HG02943 (cell line): ENCODE results near the gene CDKN1C.

ENCODE experiments used
- ATAC-seq: cut with Tn5 transposase; IDR thresholded peaks from one replicate; pipeline ENCODE4 v1.9.1; 2021; ENCODE audit warnings: mild to moderate bottlenecking, low read depth, moderate library complexity; ENCODE audit not compliant: unreplicated experiment

CDKN1C gene

DNA sequence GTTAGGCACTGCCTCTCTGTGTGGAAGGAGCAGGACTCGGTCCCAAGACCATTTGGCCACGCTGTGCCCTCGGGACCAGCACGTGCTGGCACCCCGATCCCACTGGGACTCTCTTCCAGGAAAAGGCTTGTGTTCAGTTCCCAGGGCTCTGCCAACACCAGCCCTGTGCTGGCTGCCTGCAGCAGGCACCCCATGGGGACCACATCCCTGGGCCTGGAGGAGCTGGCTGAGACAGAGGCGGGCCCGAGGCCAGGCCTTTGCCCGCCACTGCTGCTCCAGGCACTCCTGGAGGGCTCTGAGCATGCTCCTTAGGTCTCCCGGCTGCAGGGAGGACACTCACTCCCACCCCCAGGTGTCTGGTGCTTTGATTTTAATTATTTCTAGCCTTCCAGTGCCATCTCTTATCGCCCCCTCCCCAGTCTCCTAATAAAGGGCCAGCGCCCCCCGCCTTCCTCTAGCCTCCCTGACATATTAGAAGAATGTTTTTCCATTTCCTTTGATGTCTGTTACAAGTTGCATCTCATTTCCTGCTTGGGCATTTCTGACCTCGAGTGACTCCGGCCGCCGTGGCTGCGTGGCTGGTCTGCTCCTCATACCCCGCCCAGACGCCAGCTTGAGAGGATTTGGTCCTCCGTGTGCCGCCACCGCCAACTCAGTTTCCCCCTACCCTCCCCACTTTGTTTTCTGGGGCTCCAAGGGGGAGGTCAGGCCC, 14.4 kb downstream of the CDKN1C start:
- no peak for ATAC-seq

DNA sequence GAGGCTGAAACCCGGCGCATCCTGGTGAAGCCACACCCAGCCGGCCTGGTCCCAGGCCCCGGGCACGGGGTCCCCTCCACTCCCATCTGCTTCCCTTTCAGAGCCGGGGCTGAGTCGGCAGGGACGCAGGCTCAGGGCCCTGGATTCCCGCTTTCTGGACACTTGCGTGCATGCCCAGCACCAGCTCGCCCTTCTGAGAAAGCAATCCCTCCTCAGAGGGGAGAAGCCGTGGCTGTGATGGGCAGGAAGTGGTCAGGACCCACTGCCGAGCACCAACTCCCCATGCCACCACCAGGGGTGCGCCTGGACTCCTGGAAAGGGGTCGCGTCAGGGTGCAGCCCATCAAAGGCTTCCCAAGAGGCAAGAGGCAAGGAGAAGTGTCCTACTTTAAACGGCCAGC, 15.1 kb downstream of the CDKN1C start:
- no peak for ATAC-seq

DNA sequence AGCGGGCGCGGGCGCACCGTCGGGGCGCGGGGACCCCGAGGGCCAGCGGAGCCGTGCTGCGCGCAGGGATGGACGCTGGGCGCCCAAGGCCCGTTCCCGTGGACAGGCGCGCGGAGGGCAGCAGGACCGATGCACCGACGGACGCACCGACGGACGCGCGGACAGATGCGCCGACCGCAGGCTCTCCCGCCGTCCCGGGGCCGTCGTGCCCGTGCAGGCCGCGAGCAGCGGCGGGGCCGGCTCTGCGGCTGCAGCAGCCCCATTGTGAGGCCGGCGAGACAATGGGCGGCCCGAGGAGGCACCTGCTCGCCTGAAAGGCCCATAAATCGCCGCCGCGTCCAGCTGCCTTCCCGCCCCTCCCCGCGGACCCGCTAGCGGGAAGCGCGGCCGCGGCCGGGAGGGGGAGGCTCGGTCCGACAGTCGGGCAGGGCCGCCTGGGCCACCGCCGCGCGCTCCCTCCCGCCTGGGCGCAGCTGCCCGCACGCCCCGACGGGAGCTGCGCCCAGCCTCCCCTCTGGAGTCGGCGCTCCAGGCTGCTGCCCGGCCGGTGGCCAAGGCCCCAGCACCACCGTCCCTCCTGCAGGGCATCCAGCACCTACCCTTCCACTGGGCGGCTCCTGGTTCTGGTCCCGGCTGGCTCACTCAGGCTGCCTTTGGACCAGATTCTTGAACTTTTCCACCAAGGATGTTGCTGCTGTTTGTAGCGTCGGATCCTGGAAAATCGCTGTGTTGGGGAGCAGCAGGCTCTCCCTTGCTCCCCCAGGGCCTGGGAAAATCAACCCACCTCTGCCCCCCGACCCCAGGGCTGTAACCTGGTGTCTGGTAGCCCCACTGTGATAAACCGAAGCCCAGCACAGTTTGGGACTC, 15.8 kb downstream of the CDKN1C start:
- ATAC-seq, result no peak

DNA sequence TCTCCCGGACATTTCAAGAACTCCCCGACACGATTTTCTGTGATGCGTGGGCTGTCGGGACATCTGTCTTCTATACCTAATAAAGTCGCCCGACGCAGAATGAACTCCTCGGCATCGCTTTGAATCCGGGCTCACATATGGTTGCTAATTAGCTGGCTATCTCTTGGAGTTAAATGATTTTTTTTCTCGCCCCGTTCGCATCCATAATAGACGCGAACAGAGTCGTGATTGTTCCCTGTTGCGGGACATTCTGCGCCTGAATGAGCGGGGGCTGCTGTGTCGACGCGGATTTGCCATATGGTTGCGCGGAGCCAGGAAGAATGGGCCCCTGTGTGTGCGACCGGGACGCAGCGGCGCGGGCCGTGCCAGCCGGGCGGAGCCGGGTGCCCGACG, 16.4 kb downstream of the CDKN1C start:
- ATAC-seq, result no peak

DNA sequence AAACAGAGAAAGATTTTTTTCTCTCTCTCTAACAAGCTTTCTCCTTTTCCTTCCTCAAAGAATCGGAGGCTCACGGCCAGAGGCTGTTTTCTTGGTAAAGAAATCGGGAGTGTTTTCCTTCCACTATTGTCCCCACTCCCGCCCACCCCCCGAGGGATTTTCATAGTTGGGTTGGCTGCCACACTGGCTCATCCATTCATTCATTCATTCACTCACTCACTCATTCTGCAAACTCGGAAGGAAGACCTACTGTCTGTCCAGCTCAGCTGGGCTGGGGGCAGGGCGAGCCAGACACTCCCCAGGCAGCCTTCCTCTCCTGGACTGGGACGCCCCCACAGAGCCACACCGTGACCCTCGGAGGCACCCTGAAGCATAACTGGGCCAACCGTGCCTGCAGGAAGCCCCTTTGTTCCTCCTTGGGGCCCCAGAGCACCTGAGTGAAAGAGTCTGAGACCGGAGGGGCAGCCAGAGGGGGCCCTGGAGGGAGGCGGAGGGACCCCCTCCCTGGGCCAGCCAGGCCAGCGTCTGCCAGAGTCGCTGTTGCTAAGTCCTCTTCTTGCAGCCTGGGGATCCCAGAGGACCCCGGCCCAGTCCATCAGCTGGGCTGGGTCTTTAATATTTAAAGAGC, 17.0 kb downstream of the CDKN1C start:
- no peak for ATAC-seq

DNA sequence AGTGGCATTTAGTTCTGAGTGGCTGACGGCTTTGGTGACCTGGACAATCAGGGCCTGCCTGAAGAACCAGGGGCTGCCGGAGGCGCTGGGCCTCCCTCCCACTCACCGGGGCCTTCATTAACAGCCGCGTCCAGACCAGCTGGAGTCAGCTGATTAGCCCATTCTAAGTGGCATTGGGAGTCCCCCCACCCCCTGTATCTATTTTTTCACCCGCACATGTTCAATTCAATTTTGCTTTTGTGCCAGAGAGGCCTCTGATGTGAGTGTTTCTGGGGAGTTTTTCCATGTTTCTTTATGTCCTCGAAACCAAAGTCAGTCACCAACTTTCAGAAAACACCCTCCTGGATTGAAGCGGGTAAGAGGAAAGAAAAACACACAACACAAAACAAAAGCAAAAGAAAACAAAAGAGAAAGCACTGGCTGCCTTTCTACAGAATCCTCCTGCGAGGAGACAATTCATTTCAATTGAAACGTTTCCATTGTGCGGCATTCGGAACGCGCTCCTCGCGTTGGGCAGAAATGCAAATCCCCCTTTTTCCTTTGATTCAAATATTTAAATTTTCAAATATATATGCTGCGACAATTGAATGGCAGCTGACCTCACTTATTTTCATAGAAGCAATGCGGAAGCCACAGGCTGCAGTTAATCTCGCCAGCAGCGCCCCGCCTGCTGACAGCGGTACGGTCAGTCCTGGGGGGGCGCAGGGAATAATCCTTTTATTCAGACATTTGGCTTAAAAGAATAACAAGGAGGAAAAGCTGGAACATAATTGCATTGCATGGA, 17.7 kb downstream of the CDKN1C start:
- no peak for ATAC-seq

DNA sequence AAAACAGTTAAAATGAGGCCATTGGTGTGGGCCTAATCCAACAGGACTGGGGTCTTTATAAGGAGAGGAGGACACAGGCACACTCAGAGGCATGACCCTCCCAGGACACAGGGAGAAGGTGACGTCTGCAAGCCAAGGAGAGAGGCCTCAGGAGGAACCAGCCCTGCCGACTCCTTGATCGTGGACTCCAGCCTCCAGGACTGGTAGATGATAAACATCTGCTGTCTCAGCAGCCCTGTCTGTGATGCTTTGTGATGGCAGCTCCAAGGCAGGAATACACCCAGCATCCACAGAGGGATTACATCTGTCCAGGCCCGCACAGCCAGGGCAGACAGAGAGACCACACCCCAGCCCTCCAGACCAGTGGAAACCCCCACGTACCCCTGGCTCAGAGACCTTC, 18.4 kb downstream of the CDKN1C start:
- no peak for ATAC-seq

DNA sequence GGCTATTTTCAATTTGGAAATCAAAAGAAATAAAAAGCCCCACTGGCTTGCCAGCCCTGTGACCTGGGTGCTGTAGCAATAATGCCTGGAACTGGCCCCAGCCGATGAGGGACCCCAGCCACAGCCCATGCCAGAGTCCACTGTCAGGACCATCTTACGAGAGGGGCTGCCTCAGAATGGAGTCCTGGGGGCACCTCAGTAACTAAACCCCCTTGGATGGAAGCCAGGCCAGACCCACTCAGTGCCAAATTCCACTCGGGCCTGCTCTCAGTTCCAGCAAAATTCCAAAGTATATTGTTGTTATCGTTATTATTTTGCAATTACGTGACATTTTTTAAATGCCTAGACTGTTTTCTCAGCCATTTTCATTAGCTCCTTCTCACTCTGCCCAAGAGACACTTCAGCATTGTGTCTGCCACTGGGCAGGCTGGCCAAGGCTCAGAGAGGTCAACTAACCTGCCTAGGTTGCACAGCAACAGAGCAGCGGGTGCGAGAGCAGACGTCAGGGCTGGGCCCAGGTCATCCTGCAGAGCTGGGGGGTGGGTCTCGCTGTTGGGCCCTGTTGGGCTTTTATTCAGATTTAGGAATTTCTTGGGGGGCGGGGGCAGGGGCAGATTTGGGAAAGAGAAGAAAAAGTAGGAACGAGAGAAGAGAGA, 19.5 kb downstream of the CDKN1C start:
- ATAC-seq, result no peak

DNA sequence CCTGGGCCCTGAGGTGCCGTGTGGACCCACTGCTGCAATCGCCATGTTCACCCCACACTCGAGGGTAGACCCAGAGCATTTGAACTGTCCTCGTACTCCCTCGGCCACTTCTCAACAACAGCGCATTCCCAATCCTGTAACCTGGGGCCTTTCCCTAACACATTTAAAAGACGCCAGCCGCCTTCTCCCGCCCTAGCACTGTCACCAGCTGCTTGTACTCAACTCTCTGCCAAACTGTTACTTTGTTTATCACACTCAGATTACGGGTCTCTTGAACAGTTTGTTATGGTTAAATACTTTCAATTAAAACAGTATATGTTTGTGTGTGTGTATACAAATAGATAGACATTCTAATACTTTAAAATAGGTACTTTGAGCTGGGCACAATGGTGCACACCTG, 20.7 kb downstream of the CDKN1C start:
- ATAC-seq, result no peak

DNA sequence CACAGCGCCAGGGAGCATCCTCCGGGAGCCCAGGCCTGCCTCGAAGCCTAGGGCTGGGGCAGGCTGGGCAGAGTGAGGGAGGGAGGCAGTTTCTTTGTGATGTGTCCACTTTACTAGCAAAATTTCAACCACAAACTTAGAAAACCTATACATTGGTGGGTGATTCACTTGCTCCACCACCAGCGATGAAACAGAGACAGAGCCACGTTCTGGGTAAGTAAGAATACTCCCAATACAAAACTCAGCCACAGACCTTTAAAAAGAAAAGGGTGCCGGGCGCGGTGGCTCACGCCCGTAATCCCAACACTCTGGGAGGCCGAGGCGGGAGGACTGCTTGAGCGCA, 22.3 kb downstream of the CDKN1C start:
- no peak for ATAC-seq

DNA sequence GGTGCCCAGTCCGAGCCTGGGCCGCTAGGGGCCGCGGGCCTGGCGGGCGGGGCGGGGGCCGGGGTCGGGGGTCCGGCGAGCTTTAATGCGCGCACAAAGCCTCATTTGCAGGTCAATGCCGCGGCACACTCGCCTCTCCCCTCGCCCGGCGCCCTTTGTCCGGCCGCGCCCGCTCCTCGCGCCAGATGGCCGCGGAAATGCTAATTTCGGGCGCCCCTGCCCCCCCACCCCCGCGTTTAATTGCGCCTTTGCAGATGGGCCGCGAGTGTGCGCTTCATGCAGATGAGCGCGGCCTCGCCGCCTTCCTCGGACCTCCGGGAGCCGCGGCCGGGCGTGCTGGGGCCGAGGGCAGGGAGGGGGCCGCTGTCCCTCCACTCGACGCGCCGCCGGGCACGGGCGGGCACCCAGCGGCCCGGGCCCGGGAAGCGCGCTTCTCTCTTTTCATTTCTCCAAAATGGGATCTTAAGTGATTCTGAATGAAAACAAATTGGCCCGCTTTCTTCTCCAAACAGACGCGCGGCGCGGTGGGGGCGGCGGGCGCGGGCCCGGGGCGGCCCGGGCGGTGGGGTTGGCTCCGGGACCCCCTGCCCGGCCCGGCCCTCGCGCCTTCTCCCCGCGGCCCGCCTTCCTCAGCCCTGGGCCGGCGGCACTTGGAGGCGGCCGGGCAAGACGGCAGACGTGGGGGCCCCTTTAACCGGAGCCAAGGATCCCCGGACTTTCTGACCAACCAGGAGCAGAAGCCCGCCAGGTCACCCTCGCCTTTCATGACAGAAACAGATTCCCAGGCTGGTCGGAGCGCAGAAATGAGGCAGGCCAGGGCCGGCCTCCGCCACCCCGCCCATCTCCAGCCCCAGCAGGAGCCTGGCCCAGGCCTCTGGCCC, 22.9 kb downstream of the CDKN1C start:
- no peak for ATAC-seq

DNA sequence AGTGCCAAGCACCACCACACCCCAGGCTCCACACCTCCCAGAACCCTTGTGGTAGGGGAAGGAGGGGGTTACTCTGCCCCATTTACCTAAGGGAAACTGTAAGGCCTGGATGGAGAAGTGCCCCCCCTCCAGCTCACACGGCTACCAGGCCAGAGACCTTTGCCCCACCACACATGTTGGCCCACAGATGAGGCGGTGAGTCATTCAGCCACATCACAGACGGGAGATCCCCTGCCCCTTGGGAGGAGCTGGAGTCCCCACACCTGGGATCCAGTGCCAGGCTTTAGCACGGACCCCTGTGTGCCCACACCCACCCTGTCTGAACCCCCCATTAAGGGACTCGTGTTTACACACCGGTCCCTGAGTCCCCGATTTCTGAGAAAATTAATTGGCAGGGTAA, 24.9 kb downstream of the CDKN1C start:
- ATAC-seq, result no peak

DNA sequence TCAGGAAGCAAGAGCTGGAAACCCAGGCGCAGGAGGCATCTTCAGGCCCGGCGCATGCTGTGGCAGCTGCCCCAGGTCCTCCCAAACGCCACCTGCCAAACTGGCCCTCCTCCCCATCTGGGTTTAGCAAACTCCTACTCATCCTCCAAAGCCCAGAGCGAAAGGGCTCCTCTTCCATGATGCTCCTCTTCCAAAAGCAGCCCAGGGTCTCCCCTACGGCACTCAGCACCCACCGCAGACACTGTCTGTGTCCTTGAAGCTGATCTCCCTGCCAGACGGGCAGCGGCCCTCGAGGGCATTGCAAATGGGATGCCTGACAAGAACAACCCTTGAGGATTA, 25.9 kb downstream of the CDKN1C start:
- no peak for ATAC-seq

DNA sequence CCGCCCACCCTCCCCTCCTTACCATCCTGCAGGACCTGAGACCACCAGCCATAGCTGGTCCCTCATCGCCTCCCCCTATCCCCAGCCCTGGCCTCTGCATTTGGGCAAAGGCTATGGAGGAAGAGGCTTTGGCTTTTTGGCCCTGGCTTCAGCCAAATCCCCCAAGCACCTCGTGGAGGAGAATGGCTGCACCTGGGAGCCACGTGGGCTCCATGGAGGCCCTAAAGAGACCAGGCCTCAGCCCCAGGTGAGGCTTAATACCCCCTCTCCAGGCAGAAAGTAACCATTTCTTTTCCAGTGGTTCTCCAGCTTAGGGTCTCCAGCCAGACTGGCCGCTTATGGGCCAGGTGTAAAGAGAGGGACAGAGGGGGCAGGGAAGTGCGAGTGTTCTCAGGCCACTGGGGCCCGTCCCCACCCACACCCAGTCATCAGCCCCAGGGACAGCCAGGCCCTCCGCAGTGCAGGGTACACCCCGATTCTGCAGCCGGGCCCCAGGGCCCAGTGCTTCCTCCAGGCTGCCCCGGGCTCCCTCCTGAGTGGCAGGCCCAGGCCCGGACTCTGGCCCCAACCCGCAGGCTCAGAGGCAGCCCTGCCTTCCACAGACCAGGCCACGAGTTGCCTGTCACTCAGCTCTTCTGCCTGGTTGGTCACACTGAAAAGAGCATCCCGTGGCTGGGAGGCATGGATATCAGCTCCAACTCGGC, 26.4 kb downstream of the CDKN1C start:
- no peak for ATAC-seq

DNA sequence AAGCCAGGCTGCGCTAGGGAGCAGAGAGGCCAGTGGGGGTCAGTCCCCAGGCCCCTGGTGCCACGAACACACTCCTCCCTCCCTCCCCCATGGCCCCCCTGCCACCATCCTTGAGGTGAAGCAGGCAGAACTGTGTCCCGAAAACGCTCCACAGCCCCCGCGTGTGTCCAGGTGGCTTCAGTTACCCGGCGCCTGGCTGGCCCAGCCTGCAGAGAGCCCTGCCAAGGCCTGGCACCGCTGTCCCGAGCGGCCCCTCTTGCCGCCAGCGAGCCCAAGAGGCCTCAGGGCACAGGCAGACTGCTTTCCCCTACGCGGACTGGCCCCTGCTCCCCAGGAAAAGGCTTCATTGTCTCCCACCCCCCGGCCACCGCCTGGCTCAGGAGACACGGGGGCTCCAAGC, 27.7 kb downstream of the CDKN1C start:
- ATAC-seq, result no peak

DNA sequence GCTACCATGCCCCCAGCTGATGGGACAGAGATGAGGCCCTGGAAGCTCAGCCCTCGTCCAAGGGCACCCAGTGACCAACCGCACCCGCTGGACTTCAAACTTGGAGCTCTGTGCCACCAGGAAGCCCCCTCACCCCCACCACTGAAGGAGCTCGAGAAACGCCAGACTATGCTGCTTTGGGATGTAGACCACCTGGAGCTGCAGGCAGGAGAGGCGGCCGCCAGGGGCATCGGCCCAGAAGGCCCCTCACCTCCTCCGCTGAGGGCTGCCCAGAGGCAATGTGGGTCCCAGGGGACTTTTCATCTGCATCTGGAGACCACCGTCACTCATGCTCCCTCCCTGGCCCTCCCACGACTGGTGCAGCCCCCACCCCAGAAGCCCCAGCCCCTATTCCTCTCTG, 28.3 kb downstream of the CDKN1C start:
- ATAC-seq, result no peak

DNA sequence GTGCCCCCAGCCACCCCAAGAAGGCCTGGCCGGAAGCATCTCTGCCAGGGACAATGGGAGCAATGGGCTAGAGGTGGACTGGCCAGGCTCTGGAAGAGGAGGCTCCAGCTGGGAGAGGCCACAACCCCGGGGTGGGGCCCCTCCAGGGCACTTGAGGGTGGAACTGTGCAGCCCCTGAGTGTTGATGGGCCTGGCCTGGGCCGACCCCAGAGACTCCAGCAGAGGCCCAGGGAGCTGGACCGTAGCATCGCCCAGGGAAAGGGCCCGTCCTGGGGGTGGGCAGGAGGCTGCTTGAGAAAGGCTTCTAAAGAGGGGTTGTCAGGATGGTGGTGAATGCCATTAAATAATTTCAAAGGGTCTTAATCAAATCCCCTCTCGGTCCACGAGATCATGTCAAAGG, 30.4 kb downstream of the CDKN1C start:
- no peak for ATAC-seq

DNA sequence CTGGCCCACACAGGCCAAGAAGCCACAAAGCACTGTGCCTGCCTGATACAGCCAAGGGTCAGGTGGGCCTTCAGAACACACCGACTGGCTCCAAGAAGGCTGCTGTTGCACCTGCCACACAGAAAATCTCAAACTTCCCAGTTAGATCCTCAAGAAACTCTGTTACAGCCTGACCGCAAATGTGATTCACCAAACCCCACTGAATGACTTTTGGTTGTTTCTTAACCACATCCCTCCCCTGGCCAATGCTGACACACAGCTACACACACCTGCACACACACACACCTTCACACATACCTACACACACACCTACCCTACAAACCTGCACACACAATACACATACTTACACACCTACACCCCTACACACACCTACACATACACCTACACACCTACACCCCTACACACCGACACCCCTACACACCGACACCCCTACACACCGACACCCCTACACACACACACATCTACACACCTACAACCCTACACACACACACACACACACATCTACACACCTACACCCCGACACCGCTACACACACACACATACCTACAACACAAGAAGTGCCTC, 31.5 kb downstream of the CDKN1C start:
- ATAC-seq, result no peak

DNA sequence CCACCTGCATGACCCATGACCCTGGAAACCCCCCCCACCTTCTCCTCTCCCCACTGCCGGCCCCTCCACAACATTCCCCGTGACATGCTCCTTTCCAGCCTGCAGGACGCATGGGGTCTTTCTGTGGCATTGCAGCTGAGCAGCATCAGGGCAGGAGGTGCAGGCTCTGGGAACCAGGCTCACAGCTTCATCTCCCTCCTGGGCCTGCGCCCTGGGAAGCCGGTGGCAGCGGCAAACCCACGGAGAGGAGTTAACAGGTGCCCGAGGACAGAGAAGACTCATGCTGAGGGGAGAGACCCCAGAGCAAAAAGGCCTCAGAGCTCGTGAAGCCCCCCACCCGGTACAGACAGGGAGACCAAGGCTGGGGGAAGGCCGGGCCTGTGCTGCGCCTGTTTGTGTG, 32.2 kb downstream of the CDKN1C start:
- no peak for ATAC-seq
